ENCODE measurements around the gene SP2. TPM values are rescaled to one million over a fixed set of nuclear protein-coding genes. Genes with fewer than 3 reads are reported as not detected.
A peak's percentile ranks its signal among the peaks of the same experiment; 100 is the strongest.

Gene SP2
- 10 to 100 TPM; 15.2 to 15.8 TPM for total RNA-seq

GRCh38 chr17:47895856-47896671 lies at the start of gene SP2:
Gene SP2 (plus strand): TSS chr17:47896236. CDS start chr17:47896287, 51 bp downstream.
- Histone ChIP-seq H3K4me3 (peak within 1 kb of the TSS; percentile 79 to 87), H3K4me1 (replicated peaks) (no peaks in the 10 kb centered on the region), H3K9me3 (no peaks in the 10 kb centered on the region), H3K27me3 (replicated peaks; ENCODE audit: insufficient read depth) (no peaks in the 10 kb centered on the region), H3K36me3 (no peaks in the 10 kb centered on the region), H3K27ac (peak within 1 kb of the TSS; percentile 98 to 100)
- under 1% methylated on average over 36 of the region's 70 CpGs for WGBS
- intact Hi-C loops (cut with DNase I): loop anchor here (5.0 kb wide), 1 partner anchor 76 kb away; the partner anchor contains the start of gene CDK5RAP3
- DNase-seq (ENCODE audit: low spot score): peak; percentile 100
- TF ChIP-seq POLR2A (IDR thresholded peaks at IDR 0.05): peak; percentile 38
- peak in 2 of 4 experiments; percentile 35 to 38 for TF ChIP-seq CTCF (IDR thresholded peaks at IDR 0.05)
- peak; percentile 97 for TF ChIP-seq POLR2AphosphoS5 (IDR thresholded peaks at IDR 0.05)

- no peak for TF ChIP-seq POLR2AphosphoS5 (IDR thresholded peaks at IDR 0.05)
- TF ChIP-seq POLR2A (IDR thresholded peaks at IDR 0.05): no peak
- no peak for TF ChIP-seq CTCF (IDR thresholded peaks at IDR 0.05)
- intact Hi-C loops (cut with DNase I): loop anchor here (5.0 to 10.0 kb wide), 2 partner anchors 105 to 1348 kb away; no protein-coding TSS in a partner anchor
- Histone ChIP-seq H3K4me3 (no peak overlapping the region), H3K9me3 (no peaks in the 10 kb centered on the region), H3K4me1 (replicated peaks) (peaks cover 4% of the 10 kb centered on the region), H3K36me3 (no peaks in the 10 kb centered on the region), H3K27me3 (replicated peaks; ENCODE audit: insufficient read depth) (peaks cover 5% of the 10 kb centered on the region), H3K27ac (no peak overlapping the region)
- DNase-seq (ENCODE audit: low spot score): no peak
- WGBS: 24% methylated on average over 31 of the region's 31 CpGs
Observed at GRCh38 chr17:47846716-47847340, 49.2 kb upstream of the SP2 start.

- H3K27ac ChIP-seq: no peak overlapping the region
- no peak overlapping the region for H3K4me3 ChIP-seq
- WGBS: 36% methylated on average over 59 of the region's 71 CpGs
- no peak for DNase-seq (ENCODE audit: low spot score)
- H3K27me3 ChIP-seq (replicated peaks; ENCODE audit: insufficient read depth): peaks cover 5% of the 10 kb centered on the region
- H3K36me3 ChIP-seq: no peaks in the 10 kb centered on the region
- no peak for TF ChIP-seq POLR2A (IDR thresholded peaks at IDR 0.05)
- TF ChIP-seq CTCF (IDR thresholded peaks at IDR 0.05): peak in 2 of 4 experiments; percentile 12 to 26
- H3K4me1 ChIP-seq (replicated peaks): peaks cover 4% of the 10 kb centered on the region
- no peaks in the 10 kb centered on the region for H3K9me3 ChIP-seq
- intact Hi-C loops (cut with DNase I): loop anchor here (5.0 to 10.0 kb wide), 2 partner anchors 105 to 1347 kb away; no protein-coding TSS in a partner anchor
Observed at GRCh38 chr17:47847341-47848197, 48.5 kb upstream of the SP2 start.

GRCh38 chr17:47848198-47848513 lies 47.9 kb upstream of the SP2 start:
- H3K9me3 ChIP-seq: no peaks in the 10 kb centered on the region
- H3K4me3 ChIP-seq: no peak overlapping the region
- 52% methylated on average over 23 of the region's 23 CpGs for WGBS
- TF ChIP-seq POLR2AphosphoS5 (IDR thresholded peaks at IDR 0.05) (no peak), CTCF (IDR thresholded peaks at IDR 0.05) (no peak), POLR2A (IDR thresholded peaks at IDR 0.05) (no peak)
- no peak for DNase-seq (ENCODE audit: low spot score)
- H3K27me3 ChIP-seq (replicated peaks; ENCODE audit: insufficient read depth): peaks cover 5% of the 10 kb centered on the region
- H3K4me1 ChIP-seq (replicated peaks): peaks cover 4% of the 10 kb centered on the region
- no peaks in the 10 kb centered on the region for H3K36me3 ChIP-seq
- H3K27ac ChIP-seq: no peak overlapping the region
- intact Hi-C loops (cut with DNase I): loop anchor here (5.0 to 10.0 kb wide), 2 partner anchors 104 to 1347 kb away; no protein-coding TSS in a partner anchor

Data from prostate gland (tissue), 2 donors.